TTC549 (cell line): Measurements from ENCODE around the gene C1GALT1.

Experiments
- FAIRE-seq: peaks from 2 replicates; lab custom pipeline; 2012; peaks lifted over from hg19 to GRCh38; lab: Jason Lieb, UNC

Gene C1GALT1

GRCh38 chr7:7202375-7202720, 20.0 kb downstream of the C1GALT1 start:
- no peak for FAIRE-seq

GRCh38 chr7:7203813-7204575, 21.6 kb downstream of the C1GALT1 start:
- no peak for FAIRE-seq

GRCh38 chr7:7207876-7208275, 25.5 kb downstream of the C1GALT1 start:
- FAIRE-seq = no peak

GRCh38 chr7:7208520-7208919, 26.2 kb downstream of the C1GALT1 start:
- no peak for FAIRE-seq

GRCh38 chr7:7209412-7210050, 27.2 kb downstream of the C1GALT1 start:
- no peak for FAIRE-seq

- FAIRE-seq = no peak
Observed at GRCh38 chr7:7210475-7211237, 28.3 kb downstream of the C1GALT1 start.

- no peak for FAIRE-seq
Observed at GRCh38 chr7:7212612-7213011, 30.3 kb downstream of the C1GALT1 start.

- FAIRE-seq = no peak
Observed at GRCh38 chr7:7214398-7215347, 32.3 kb downstream of the C1GALT1 start.

- no peak for FAIRE-seq
Observed at GRCh38 chr7:7216279-7216678, 33.9 kb downstream of the C1GALT1 start.

- FAIRE-seq = no peak
Observed at GRCh38 chr7:7219216-7219615, 36.9 kb downstream of the C1GALT1 start.

GRCh38 chr7:7220821-7221220, 38.5 kb downstream of the C1GALT1 start:
- no peak for FAIRE-seq

- no peak for FAIRE-seq
Observed at GRCh38 chr7:7221599-7222038, 39.3 kb downstream of the C1GALT1 start.

GRCh38 chr7:7223250-7223649, 40.9 kb downstream of the C1GALT1 start:
- no peak for FAIRE-seq

- no peak for FAIRE-seq
Observed at GRCh38 chr7:7226407-7226806, 44.1 kb downstream of the C1GALT1 start.

GRCh38 chr7:7228472-7228871, 46.1 kb downstream of the C1GALT1 start:
- FAIRE-seq = no peak

GRCh38 chr7:7228967-7229366, 46.6 kb downstream of the C1GALT1 start:
- FAIRE-seq = no peak

- FAIRE-seq = no peak
Observed at GRCh38 chr7:7231000-7231399, 48.7 kb downstream of the C1GALT1 start.

- FAIRE-seq = no peak
Observed at GRCh38 chr7:7231865-7232264, 49.5 kb downstream of the C1GALT1 start.

- FAIRE-seq = no peak
Observed at GRCh38 chr7:7235347-7235746, 53.0 kb downstream of the C1GALT1 start.

- FAIRE-seq = no peak
Observed at GRCh38 chr7:7236041-7236440, 53.7 kb downstream of the C1GALT1 start.

- no peak for FAIRE-seq
Observed at GRCh38 chr7:7237201-7237977, 55.0 kb downstream of the C1GALT1 start.

GRCh38 chr7:7237978-7238267, 55.6 kb downstream of the C1GALT1 start:
- FAIRE-seq = no peak
